Rectal smooth muscle tissue (tissue), 1 donor: ENCODE measurements around the gene AQP9.
"Not testable (repeated sequence)": the region's sequence is repeated elsewhere in the genome, so short reads cannot be mapped to it uniquely, and the experiment has no call there.

Source experiments
- H3K27ac ChIP-seq: one replicate; pipeline ENCODE4 v1.7.0; 2013; ENCODE audit warnings: low read depth, low read length, inconsistent platforms
- H3K27me3 ChIP-seq: one replicate; pipeline ENCODE4 v1.7.0; 2013; ENCODE audit warnings: low read length; ENCODE audit not compliant: control insufficient read depth, insufficient read depth
- H3K36me3 ChIP-seq: one replicate; pipeline ENCODE4 v1.7.0; 2013; ENCODE audit warnings: low read length; ENCODE audit not compliant: control insufficient read depth, insufficient read depth
- H3K4me1 ChIP-seq: one replicate; pipeline ENCODE4 v1.7.0; 2013; ENCODE audit warnings: low read length; ENCODE audit not compliant: control insufficient read depth, insufficient read depth
- H3K4me3 ChIP-seq: one replicate; pipeline ENCODE4 v1.7.0; 2013; ENCODE audit warnings: low read length
- H3K9ac ChIP-seq: one replicate; pipeline ENCODE4 v1.7.0; 2013; ENCODE audit warnings: low read length

Gene AQP9

DNA sequence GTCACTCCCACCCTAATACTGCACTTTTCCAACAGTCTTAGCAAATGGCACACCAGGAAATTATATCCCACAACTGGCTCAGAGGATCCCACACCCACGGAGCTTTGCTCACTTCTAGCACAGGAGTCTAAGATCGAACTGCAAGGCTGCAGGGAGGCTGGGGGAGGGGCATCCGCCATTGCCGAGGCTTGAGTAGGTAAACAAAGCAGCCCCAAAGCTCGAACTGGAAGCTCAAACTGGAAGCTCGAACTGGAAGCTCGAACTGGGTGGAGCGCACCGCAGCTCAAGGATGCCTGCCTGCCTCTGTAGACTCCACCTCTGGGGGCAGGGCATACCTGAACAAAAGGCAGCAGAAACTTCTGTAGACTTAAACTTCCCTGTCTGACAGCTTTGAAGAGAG, 55.5 kb downstream of the AQP9 start:
- not testable (repeated sequence) for H3K4me1 ChIP-seq, H3K9ac ChIP-seq, H3K4me3 ChIP-seq, H3K36me3 ChIP-seq, H3K27me3 ChIP-seq, H3K27ac ChIP-seq

DNA sequence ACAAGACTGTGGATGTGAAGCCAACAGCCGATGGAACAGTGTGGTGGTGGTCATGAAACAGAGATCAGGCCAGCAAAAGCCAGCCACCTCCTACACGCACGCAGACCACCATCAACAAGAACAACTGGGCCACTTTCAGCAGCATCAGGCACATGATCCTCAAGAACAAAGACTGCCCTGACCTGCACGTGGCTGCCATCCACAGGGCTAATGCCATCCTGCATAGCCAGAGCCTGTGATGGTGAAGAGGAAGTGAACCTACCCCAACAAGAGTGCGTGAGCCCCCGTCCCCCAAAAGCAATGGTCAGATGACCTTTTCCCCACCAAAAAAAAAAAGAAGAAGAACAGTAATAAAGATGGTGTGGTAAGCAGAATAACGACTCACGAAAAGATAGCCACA, 62.6 kb downstream of the AQP9 start:
- Histone ChIP-seq H3K9ac (no peak overlapping the region), H3K27me3 (no peaks in the 10 kb centered on the region), H3K27ac (no peak overlapping the region), H3K36me3 (no peaks in the 10 kb centered on the region), H3K4me1 (no peaks in the 10 kb centered on the region), H3K4me3 (no peak overlapping the region)

DNA sequence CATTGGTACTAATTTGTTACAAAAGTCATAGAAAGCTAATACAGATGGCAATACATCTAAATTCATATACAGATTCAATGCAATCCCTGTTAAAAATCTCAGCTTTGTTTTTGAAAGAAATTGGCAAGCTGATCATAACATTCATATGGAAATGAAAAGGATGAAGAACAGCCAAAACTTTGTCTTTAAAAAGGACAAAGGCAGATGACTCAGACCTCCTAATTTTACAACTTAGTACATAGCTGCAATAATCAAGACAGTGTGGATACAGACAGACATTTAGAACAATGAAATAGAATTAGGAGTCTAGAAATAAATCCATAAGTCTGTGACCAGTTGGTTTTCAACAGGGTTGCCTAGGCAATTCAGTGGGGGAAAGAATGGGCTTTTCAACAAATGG, 63.3 kb downstream of the AQP9 start:
- H3K27ac ChIP-seq: no peak overlapping the region
- no peak overlapping the region for H3K4me3 ChIP-seq
- no peaks in the 10 kb centered on the region for H3K36me3 ChIP-seq
- H3K9ac ChIP-seq: no peak overlapping the region
- no peaks in the 10 kb centered on the region for H3K4me1 ChIP-seq
- H3K27me3 ChIP-seq: no peaks in the 10 kb centered on the region

DNA sequence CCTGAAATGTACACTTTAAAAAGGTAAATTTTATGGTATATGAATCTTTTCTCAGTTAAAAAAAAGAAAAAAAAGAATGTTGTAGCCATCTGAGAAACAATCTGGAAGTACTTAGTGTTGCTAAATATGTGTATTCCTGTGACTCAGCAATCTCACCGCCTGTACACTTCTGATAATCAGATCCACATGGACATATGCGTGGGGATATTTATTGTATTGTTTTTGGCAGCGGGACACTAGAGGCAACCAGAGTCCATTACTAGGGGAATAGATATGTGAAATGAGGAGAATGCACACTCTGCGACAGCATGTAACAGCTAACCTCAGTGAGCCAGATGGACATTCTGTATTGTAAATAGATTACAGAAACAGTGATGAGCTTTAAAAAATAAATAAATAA, 65.4 kb downstream of the AQP9 start:
- Histone ChIP-seq H3K9ac (no peak overlapping the region), H3K36me3 (no peaks in the 10 kb centered on the region), H3K4me1 (no peaks in the 10 kb centered on the region), H3K27me3 (no peaks in the 10 kb centered on the region), H3K27ac (no peak overlapping the region), H3K4me3 (no peak overlapping the region)

DNA sequence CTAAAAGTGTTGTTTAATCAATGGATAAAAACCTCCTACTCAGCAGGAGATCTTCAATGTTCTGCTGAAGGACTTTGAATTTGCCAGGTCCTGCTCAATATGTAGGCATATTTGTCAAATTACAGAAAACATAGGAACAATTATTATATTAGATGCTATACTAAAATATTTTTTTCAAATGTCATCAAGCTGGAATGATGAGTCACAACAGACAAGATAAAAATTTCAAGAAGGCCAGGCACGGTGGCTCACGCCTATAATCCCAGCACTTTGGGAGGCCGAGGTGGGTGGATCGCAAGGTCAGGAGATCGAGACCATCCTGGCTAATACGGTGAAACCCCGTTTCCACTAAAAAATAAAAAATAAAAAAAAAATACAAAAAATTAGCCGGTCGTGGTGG, 68.0 kb downstream of the AQP9 start:
- Histone ChIP-seq H3K36me3 (no peaks in the 10 kb centered on the region), H3K4me1 (no peaks in the 10 kb centered on the region), H3K4me3 (no peak overlapping the region), H3K27ac (no peak overlapping the region), H3K27me3 (no peaks in the 10 kb centered on the region), H3K9ac (no peak overlapping the region)

DNA sequence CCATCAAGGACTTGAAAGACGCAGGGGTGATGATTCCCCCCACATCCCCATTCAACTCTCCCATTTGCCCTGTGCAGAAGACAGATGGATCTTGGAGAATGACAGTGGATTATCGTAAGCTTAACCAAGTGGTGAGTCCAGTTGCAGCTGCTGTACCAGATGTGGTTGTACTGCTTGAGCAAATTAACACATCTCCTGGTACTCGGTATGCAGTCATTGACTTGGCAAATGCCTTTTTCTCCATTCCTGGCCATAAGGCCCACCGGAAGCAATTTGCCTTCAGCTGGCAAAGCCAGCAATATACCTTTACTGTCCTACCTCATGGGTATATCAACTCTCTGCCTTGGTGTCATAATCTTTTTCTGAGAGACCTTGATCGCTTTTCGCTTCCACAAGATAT, 70.0 kb downstream of the AQP9 start:
- not testable (repeated sequence) for H3K4me1 ChIP-seq, H3K27ac ChIP-seq, H3K36me3 ChIP-seq, H3K27me3 ChIP-seq, H3K4me3 ChIP-seq, H3K9ac ChIP-seq

DNA sequence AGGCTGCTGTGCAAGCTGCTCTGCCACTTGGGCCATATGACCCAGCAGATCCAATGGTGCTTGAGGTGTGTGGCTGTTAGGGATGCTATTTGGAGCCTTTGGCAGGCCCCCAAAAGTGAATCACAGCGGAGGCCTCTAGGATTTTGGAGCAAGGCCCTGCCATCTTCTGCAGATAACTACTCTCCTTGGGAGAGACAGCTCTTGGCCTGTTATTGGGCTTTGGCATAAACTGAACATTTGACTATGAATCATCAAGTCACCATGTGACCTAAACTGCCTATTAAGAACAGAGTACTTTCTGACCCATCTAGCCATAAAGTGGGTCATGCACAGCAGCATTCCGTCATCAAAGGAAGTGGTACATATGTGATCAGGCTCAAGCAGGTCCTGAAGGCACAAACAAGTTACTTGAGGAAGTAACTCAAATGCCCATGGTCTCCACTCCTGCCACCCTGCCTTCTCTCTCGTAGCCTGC, 70.9 kb downstream of the AQP9 start:
- H3K36me3 ChIP-seq, H3K27ac ChIP-seq, H3K4me3 ChIP-seq, H3K9ac ChIP-seq, H3K27me3 ChIP-seq, H3K4me1 ChIP-seq: not testable (repeated sequence)

DNA sequence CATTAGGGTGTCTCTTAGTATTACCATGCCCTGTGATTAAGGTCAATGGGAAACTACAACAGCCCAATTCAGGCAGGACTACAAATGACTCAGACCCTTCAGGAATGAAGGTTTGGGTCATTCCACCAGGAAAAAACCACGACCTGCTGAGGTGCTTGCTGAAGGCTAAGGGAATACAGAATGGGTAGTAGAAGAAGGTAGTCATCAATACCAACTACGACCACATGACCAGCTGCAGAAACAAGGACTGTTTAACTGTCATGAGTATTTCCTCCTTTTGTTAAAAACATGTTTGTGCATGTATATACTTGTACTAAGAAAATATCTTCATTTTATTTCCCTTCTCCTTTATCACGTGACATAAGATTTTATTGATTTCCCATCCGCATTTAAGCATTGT, 71.8 kb downstream of the AQP9 start:
- not testable (repeated sequence) for H3K4me3 ChIP-seq, H3K27ac ChIP-seq, H3K9ac ChIP-seq, H3K36me3 ChIP-seq, H3K27me3 ChIP-seq, H3K4me1 ChIP-seq

DNA sequence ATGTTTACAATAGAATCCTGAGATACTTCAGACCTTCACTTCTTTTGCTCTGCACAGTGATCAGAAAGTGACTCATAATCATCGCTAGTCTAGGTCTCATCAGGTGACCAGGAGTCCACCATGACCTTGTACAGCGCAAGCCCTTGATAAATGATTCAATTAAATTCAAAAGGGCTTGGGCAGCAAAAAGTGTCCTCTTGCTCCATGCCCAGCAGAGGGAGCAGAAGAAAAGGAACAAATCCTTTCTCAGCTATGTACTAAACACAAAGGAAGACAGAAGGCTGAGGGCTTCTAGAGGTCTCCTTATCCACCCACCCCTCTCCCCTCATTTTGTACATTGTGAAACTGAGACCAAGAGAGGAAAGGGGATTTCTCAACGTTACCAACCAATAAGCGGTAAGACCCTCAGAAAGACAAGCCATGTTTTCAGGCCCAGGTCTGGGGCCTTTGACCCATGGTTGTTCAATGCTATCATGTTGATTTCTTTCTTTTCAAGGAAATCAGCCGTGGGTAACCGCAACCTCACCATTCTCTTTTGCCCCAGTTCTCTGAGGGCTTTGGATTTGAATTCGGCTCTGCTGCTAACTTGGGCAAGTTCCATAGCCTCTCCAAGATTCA, 74.8 kb downstream of the AQP9 start:
- H3K4me1 ChIP-seq: no peaks in the 10 kb centered on the region
- H3K27me3 ChIP-seq: no peaks in the 10 kb centered on the region
- H3K4me3 ChIP-seq: no peak overlapping the region
- no peak overlapping the region for H3K9ac ChIP-seq
- no peaks in the 10 kb centered on the region for H3K36me3 ChIP-seq
- no peak overlapping the region for H3K27ac ChIP-seq

DNA sequence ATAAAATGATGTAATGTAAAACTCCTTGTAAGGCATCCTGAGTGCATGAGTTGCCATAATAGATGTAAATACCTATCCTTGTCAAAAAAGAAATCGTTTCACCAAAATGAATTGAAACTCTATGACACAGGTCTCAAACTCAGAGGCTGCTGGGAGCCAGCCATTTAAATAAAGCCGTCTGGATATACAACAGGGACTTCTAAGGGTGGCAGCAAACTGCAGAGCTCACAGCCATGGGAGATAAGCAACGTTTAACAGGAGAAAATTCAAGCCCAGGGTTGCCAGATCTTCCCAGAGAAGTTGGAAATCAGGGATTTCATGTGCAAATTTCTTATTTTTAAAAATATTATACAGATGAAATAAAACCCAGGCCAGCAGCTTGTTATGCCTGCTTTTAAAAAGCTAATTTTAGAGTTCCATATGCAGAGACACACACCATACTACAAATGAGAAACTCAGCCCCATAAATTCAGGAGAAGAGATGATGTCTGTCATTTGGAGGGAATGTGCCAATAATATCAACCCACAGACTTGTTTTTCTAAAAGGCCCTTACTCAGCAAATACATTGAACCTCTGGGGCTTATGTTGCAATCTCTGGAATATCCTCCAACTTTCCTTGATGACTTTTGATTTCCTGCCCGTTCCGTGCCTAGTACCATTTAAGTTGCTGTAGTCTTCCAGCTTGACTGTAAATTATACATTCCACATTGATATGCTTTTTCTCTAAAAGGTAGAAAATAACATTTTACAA, 75.6 kb downstream of the AQP9 start:
- Histone ChIP-seq H3K4me1 (no peaks in the 10 kb centered on the region), H3K4me3 (no peak overlapping the region), H3K27me3 (no peaks in the 10 kb centered on the region), H3K36me3 (no peaks in the 10 kb centered on the region), H3K27ac (no peak overlapping the region), H3K9ac (no peak overlapping the region)

DNA sequence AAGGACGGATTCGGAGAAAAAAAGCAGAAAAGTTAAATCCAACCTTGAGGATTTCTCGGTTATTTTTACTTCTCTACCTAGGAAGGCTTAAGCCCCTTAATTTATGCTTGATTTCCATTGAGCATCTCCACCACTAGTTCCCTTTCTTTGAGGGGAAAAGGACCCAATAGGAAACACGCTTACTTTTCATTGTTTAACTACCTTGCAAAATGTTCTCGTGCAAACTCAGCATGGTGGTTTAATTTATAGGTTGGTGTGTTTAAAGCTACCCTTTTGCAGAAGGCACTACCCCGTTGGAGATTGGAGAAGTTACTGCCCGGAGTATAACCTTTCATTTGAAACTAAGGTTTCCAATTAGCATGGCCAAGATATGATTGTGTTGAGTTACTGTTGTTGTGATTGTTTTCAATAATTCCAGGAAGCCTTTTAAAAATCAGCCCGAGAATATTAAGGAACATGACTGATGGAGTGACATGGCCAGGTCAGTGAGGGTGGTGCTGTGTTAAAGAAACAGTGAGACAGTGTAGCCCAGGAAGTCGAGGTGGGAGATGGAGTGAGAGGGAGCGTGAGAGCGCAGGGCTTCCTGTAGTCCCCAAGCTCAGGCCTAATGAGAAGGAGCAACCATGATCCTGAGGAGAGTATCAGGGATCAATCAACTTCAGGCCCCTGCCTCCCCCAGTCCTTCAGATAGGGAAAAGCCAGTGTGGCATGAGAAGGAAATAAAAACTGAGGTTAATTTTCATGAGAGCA, 76.6 kb downstream of the AQP9 start:
- Histone ChIP-seq H3K27ac (no peak overlapping the region), H3K4me1 (no peaks in the 10 kb centered on the region), H3K4me3 (no peak overlapping the region), H3K9ac (no peak overlapping the region), H3K27me3 (no peaks in the 10 kb centered on the region), H3K36me3 (no peaks in the 10 kb centered on the region)

DNA sequence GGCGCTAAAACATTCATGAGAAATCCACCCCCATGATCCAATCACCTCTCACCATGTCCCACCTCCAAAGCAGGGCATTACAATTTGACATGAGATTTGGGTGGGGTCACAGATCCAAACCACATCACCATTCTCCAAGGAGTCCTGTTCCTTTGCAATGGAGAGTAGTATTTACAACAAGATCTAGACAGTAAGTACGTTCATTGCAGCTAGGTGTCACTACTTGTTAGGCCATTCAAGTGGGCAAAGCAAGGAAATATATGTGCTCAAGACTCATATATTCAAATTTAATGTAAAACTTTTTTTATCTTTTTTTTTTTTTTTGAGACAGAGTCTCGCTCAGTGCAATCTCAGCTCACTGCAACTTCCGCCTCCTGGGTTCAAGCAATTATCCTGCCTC, 79.3 kb downstream of the AQP9 start:
- H3K27me3 ChIP-seq: no peaks in the 10 kb centered on the region
- no peaks in the 10 kb centered on the region for H3K36me3 ChIP-seq
- H3K27ac ChIP-seq: no peak overlapping the region
- H3K4me3 ChIP-seq: no peak overlapping the region
- no peak overlapping the region for H3K9ac ChIP-seq
- no peaks in the 10 kb centered on the region for H3K4me1 ChIP-seq
